Muscle layer of duodenum (tissue), 2 donors: ENCODE data around the gene IP6K2.

Experiments used
- H3K27ac ChIP-seq: one replicate; pipeline ENCODE4 v1.7.0; 2013; ENCODE audit warnings: mild to moderate bottlenecking, low read length
- H3K27me3 ChIP-seq: one replicate; pipeline ENCODE4 v1.7.0; 2013; ENCODE audit warnings: low read depth, mild to moderate bottlenecking, control low read depth, low read length
- H3K36me3 ChIP-seq, 2 donors: one replicate each; pipeline ENCODE4 v1.7.0; 2013; ENCODE audit warnings: low read length in 2 of 2, control low read depth in 1 of 2, mild to moderate bottlenecking in 1 of 2; ENCODE audit not compliant: insufficient read depth in 2 of 2, control insufficient read depth in 1 of 2
- H3K4me1 ChIP-seq, 2 donors: one replicate each; pipeline ENCODE4 v1.7.0; 2013; ENCODE audit warnings: low read length in 2 of 2, mild to moderate bottlenecking in 2 of 2, control low read depth in 1 of 2, moderate library complexity in 1 of 2; ENCODE audit not compliant: insufficient read depth in 2 of 2, control insufficient read depth in 1 of 2
- H3K4me3 ChIP-seq, 2 donors: one replicate each; pipeline ENCODE4 v1.7.0; 2013; ENCODE audit warnings: low read length in 2 of 2, low read depth in 1 of 2, mild to moderate bottlenecking in 1 of 2
- H3K9me3 ChIP-seq, 2 donors: one replicate each; pipeline ENCODE4 v1.7.0; 2013; ENCODE audit warnings: low read length in 2 of 2, control low read depth in 1 of 2, mild to moderate bottlenecking in 1 of 2; ENCODE audit not compliant: control insufficient read depth in 1 of 2
- donor health status: healthy.

Gene IP6K2

GRCh38 chr3:48688032-48688736 is 28.8 kb downstream of the IP6K2 start:
- peaks cover 39 to 53% of the 10 kb centered on the region in 2 donors for H3K36me3 ChIP-seq
- peaks cover 3 to 38% of the 10 kb centered on the region in 2 donors for H3K4me1 ChIP-seq
- no peaks in the 10 kb centered on the region for H3K27me3 ChIP-seq
- no peaks in the 10 kb centered on the region for H3K9me3 ChIP-seq
- no peak overlapping the region for H3K27ac ChIP-seq
- H3K4me3 ChIP-seq = no peak overlapping the region

DNA sequence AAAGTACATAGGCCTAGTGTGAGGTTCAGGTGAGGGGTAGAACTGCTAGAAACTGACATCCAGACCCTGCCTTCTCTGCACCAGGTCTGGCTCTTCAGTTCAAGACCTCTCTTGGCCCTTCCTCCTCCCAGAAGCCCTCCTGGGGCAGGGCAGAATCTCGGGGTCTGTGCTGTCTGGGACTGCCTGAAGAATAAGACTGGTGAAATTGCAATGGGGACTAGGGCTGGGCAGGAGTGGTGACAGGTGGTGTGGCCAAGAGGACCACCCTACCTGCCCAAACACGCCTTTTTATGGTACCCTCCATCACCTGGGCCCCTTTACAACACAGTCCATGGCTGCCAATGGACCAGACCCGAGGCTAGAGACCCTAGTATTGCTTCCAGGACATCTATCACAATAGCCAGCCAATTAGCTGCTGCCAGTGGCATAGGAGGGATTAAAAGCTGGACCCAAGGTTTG is 29.8 kb downstream of the IP6K2 start:
- H3K36me3 ChIP-seq = peaks cover 31 to 48% of the 10 kb centered on the region in 2 donors
- H3K9me3 ChIP-seq = no peaks in the 10 kb centered on the region
- peaks cover 3 to 40% of the 10 kb centered on the region in 2 donors for H3K4me1 ChIP-seq
- no peak overlapping the region for H3K4me3 ChIP-seq
- peak overlapping the region; percentile 13 for H3K27ac ChIP-seq
- no peaks in the 10 kb centered on the region for H3K27me3 ChIP-seq

- H3K4me1 ChIP-seq = peaks cover 3 to 40% of the 10 kb centered on the region in 2 donors
- H3K9me3 ChIP-seq = no peaks in the 10 kb centered on the region
- H3K27me3 ChIP-seq = no peaks in the 10 kb centered on the region
- H3K4me3 ChIP-seq = peak overlapping the region; percentile 73 to 79
- H3K36me3 ChIP-seq = peaks cover 35 to 54% of the 10 kb centered on the region in 2 donors
- peak overlapping the region; percentile 40 for H3K27ac ChIP-seq
These were observed 30.3 kb downstream of the IP6K2 start for GRCh38 chr3:48686538-48687219.

GRCh38 chr3:48685603-48686511 is 31.2 kb downstream of the IP6K2 start, which contains the start of gene NCKIPSD:
Gene NCKIPSD (minus strand): TSS chr3:48685915. CDS start chr3:48685807, 108 bp downstream.
- H3K4me3 ChIP-seq = peak within 1 kb of the TSS; percentile 73 to 79
- H3K9me3 ChIP-seq = no peaks in the 10 kb centered on the region
- H3K27ac ChIP-seq = peak within 1 kb of the TSS; percentile 49
- peaks cover 3 to 40% of the 10 kb centered on the region in 2 donors for H3K4me1 ChIP-seq
- no peaks in the 10 kb centered on the region for H3K27me3 ChIP-seq
- H3K36me3 ChIP-seq = peaks cover 36 to 56% of the 10 kb centered on the region in 2 donors

GRCh38 chr3:48685293-48685602 is 31.8 kb downstream of the IP6K2 start:
- Histone ChIP-seq H3K36me3 (peaks cover 37 to 56% of the 10 kb centered on the region in 2 donors), H3K9me3 (no peaks in the 10 kb centered on the region), H3K27ac (peak overlapping the region; percentile 40), H3K4me1 (peaks cover 3 to 40% of the 10 kb centered on the region in 2 donors), H3K4me3 (peak overlapping the region; percentile 73 to 79), H3K27me3 (no peaks in the 10 kb centered on the region)

GRCh38 chr3:48684480-48685143 is 32.4 kb downstream of the IP6K2 start:
- Histone ChIP-seq H3K4me1 (peaks cover 3 to 40% of the 10 kb centered on the region in 2 donors), H3K4me3 (peak overlapping the region; percentile 64 to 73), H3K9me3 (no peaks in the 10 kb centered on the region), H3K27me3 (no peaks in the 10 kb centered on the region), H3K36me3 (peaks cover 35 to 56% of the 10 kb centered on the region in 2 donors), H3K27ac (peak overlapping the region; percentile 49)

GRCh38 chr3:48684054-48684349 is 33.0 kb downstream of the IP6K2 start:
- Histone ChIP-seq H3K36me3 (peaks cover 38 to 56% of the 10 kb centered on the region in 2 donors), H3K4me1 (peaks cover 3 to 40% of the 10 kb centered on the region in 2 donors), H3K9me3 (no peaks in the 10 kb centered on the region), H3K4me3 (peak overlapping the region; percentile 64 to 73), H3K27me3 (no peaks in the 10 kb centered on the region), H3K27ac (peak overlapping the region; percentile 39)

- Histone ChIP-seq H3K4me1 (peaks cover 3 to 37% of the 10 kb centered on the region in 2 donors), H3K36me3 (peaks cover 36 to 56% of the 10 kb centered on the region in 2 donors), H3K27me3 (no peaks in the 10 kb centered on the region), H3K9me3 (no peaks in the 10 kb centered on the region), H3K27ac (no peak overlapping the region), H3K4me3 (no peak overlapping the region)
These were observed 34.2 kb downstream of the IP6K2 start for GRCh38 chr3:48682786-48683185.

DNA sequence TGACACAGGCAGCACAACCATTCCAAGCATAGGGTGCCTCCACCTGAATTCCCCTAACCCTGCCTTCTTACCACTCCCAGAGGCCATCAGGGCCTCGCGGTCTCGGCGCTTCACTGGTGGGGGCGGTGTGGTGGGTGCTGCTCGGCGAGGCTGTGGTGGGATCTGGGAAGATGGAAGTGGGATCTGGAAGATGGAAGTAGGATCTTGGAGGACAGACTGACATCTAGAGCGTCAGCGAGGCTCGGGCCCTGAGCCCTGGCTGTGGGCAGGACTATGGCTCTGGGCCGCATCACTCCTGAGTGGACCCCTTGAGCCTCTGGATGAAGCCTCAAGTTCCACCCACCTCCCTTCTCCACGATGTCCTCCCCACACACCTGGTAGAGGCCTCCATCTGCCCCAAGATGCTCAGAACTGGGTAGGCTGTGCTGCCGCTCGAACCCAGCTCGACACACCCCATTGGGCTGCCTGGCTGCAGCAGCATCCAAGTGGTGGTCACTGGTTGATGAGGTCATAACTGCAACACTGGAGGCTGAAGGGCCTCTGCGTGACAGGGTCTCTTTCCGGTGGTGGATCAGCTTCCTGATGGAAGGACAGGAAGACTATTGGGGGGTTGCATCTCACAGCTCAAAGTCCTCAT is 34.9 kb downstream of the IP6K2 start:
- Histone ChIP-seq H3K4me1 (peaks cover 3 to 30% of the 10 kb centered on the region in 2 donors), H3K4me3 (no peak overlapping the region), H3K27ac (no peak overlapping the region), H3K9me3 (no peaks in the 10 kb centered on the region), H3K36me3 (peaks cover 30 to 54% of the 10 kb centered on the region in 2 donors), H3K27me3 (no peaks in the 10 kb centered on the region)

DNA sequence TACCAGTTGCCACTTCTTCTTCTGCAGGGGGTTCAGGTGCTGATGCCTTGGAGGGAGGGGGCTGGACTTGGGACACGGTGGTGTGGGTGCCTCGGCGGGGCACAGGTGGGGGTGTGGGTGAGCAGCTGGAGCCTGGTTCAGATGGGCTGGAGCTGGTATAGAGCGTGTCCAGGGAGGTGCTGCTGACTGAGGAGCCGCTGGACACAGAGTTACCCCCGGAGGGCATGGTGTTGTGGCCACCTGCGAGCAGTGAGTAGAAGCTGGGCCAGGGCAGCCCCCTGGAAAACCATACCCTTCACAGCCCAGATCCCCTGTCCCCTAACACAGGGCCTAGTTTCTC is 35.5 kb downstream of the IP6K2 start:
- H3K4me1 ChIP-seq = peaks cover 3 to 25% of the 10 kb centered on the region in 2 donors
- H3K27me3 ChIP-seq = no peaks in the 10 kb centered on the region
- peaks cover 29 to 53% of the 10 kb centered on the region in 2 donors for H3K36me3 ChIP-seq
- H3K27ac ChIP-seq = no peak overlapping the region
- no peaks in the 10 kb centered on the region for H3K9me3 ChIP-seq
- no peak overlapping the region for H3K4me3 ChIP-seq
